Endothelial cell of umbilical vein (primary cell): ENCODE data around the gene PRKAG2. TPM values are rescaled to one million over a fixed set of nuclear protein-coding genes. Genes with fewer than 3 reads are reported as not detected.

Source experiments
- BruUV-seq: library from RNA; stranded (reverse); fragments of 400-500 nt; replicated peaks from 2 replicates; lab custom pipeline; 2021; lab: Mats Ljungman, UMichigan
- CTCF ChIA-PET: fragments of 300-600, 350-600 bp; sonication (Branson Sonifier 250); formaldehyde crosslinking; loops from one replicate; lab custom pipeline; 2021; ENCODE audit warnings: antibody characterized with exemption, inconsistent platforms; lab: Charles Lee
- POLR2A ChIA-PET: fragments of 300-600, 350-600 bp; sonication (Branson Sonifier 250); formaldehyde crosslinking; loops from one replicate; lab custom pipeline; 2021; ENCODE audit warnings: antibody characterized with exemption, inconsistent platforms; lab: Charles Lee
- DNase-seq: peaks from one replicate; pipeline ENCODE4 v3.0.0-alpha.2; 2011; ENCODE audit warnings: low read depth, low spot score
- FAIRE-seq: peaks from 2 replicates; lab custom pipeline; 2011; peaks lifted over from hg19 to GRCh38; lab: Jason Lieb, UNC
- H2AFZ ChIP-seq: 2 replicates; pipeline ENCODE4 v1.6.0; 2012; ENCODE audit warnings: low read depth, low read length, control low read depth, inconsistent platforms
- H3K27ac ChIP-seq: 2 replicates; pipeline ENCODE4 v1.5.1; 2011; ENCODE audit warnings: low read depth, mild to moderate bottlenecking, control low read depth, low read length, moderate library complexity; ENCODE audit not compliant: insufficient read depth
- H3K27me3 ChIP-seq, 2 experiments: 2 replicates each; pipeline versions ENCODE4 v1.6.0 to v1.6.1; 2011; ENCODE audit warnings: low read length in 2 of 2, mixed read lengths in 1 of 2; ENCODE audit not compliant: control insufficient read depth in 2 of 2, insufficient read depth in 2 of 2
- H3K36me3 ChIP-seq, 2 experiments: 2 replicates in 1 of 2; 3 replicates in 1 of 2; pipeline ENCODE4 v1.5.1; 2011; ENCODE audit warnings: low read length in 2 of 2, mild to moderate bottlenecking in 1 of 2, moderate library complexity in 1 of 2; ENCODE audit not compliant: control insufficient read depth in 2 of 2, insufficient read depth in 2 of 2; ENCODE audit errors: extremely low read depth in 1 of 2
- H3K4me1 ChIP-seq: 3 replicates; pipeline ENCODE4 v1.5.1; 2011; ENCODE audit warnings: mild to moderate bottlenecking, low read length; ENCODE audit not compliant: control insufficient read depth, insufficient read depth; ENCODE audit errors: extremely low read depth
- H3K4me2 ChIP-seq: 2 replicates; pipeline ENCODE4 v1.6.1; 2011; ENCODE audit warnings: low read length, control low read depth, mixed read lengths; ENCODE audit not compliant: insufficient read depth
- H3K4me3 ChIP-seq, 3 experiments: fragments of 200-600 bp in 1 of 3; sonication (generic), shearing (Covaris generic) in 1 of 3; replicated peaks in 1 of 3; 2 replicates each; pipeline ENCODE4 v1.5.1; 2011 to 2016; ENCODE audit warnings: control low read depth in 3 of 3, low read length in 3 of 3, mild to moderate bottlenecking in 2 of 3, inconsistent platforms in 1 of 3, low read depth in 1 of 3, moderate library complexity in 1 of 3; ENCODE audit not compliant: insufficient read depth in 1 of 3
- H3K79me2 ChIP-seq: 2 replicates; pipeline ENCODE4 v1.6.0; 2012; ENCODE audit warnings: low read length, inconsistent platforms; ENCODE audit not compliant: control insufficient read depth, insufficient read depth
- H3K9ac ChIP-seq: replicated peaks from 2 replicates; pipeline ENCODE3; 2011; ENCODE audit warnings: low read length, control low read depth; ENCODE audit not compliant: insufficient read depth; ENCODE audit errors: extremely low read depth
- H3K9me1 ChIP-seq: replicated peaks from 3 replicates; pipeline ENCODE4 v1.6.0; 2011; ENCODE audit warnings: mild to moderate bottlenecking, low read length; ENCODE audit not compliant: control insufficient read depth, insufficient read depth; ENCODE audit errors: extremely low read depth
- H3K9me3 ChIP-seq: replicated peaks from 2 replicates; pipeline ENCODE4 v1.5.1; 2012; ENCODE audit warnings: low read length, inconsistent platforms; ENCODE audit not compliant: control insufficient read depth, insufficient read depth
- H4K20me1 ChIP-seq: replicated peaks from 2 replicates; pipeline ENCODE3; 2011; ENCODE audit warnings: mild to moderate bottlenecking, low read length; ENCODE audit not compliant: control insufficient read depth, insufficient read depth; ENCODE audit errors: extremely low read depth
- FOS ChIP-seq: IDR thresholded peaks from 2 replicates; pipeline ENCODE4 v1.6.1; 2011; ENCODE audit warnings: mild to moderate bottlenecking, low read length, moderate library complexity, borderline replicate concordance; ENCODE audit not compliant: insufficient read depth
- GATA2 ChIP-seq: IDR thresholded peaks from 2 replicates; pipeline ENCODE4 v1.7.0; 2011; ENCODE audit warnings: low read depth, mild to moderate bottlenecking, moderate library complexity, mixed read lengths, low read length; ENCODE audit not compliant: insufficient read length, insufficient read depth
- MYC ChIP-seq: IDR thresholded peaks from one replicate; pipeline ENCODE4 v1.6.1; 2011; ENCODE audit warnings: mild to moderate bottlenecking, low read depth, low read length
- POLR2A ChIP-seq: IDR thresholded peaks from 2 replicates; pipeline ENCODE4 v1.6.1; 2012; ENCODE audit warnings: low read depth, mild to moderate bottlenecking, control low read depth, low read length
- POLR2AphosphoS5 ChIP-seq: IDR thresholded peaks from 2 replicates; pipeline ENCODE4 v1.6.1; 2012; ENCODE audit warnings: low read depth, mild to moderate bottlenecking, control low read depth, low read length, moderate library complexity; ENCODE audit not compliant: insufficient read depth
- dilution Hi-C: fragments of 300-500 bp; cut with MboI; formaldehyde crosslinking; loops from one replicate; pipeline ENCODE4 v1.15.0; 2019; ENCODE audit warnings: low sequenced_read_pairs; ENCODE audit not compliant: extremely low pct_ligation_motif_present
- intact Hi-C: fragments of 100-400 bp; cut with micrococcal nuclease; formaldehyde crosslinking; loops from one replicate; pipeline ENCODE4 v1.10.0; 2022
- polyA plus RNA-seq, 4 experiments: library from polyadenylated mRNA; depleted of rRNA in 3 of 4; stranded (reverse) in 3 of 4; unstranded in 1 of 4; fragments of >200 nt; gene quantifications; 2 replicates each; pipeline versions ENCODE4 v1.2.1 to v1.2.3, GENCODE V29; 2011 to 2012; ENCODE audit warnings: missing spikeins in 1 of 4
- total RNA-seq: library from RNA; stranded (reverse); gene quantifications from 2 replicates; pipeline ENCODE4 v1.2.3, GENCODE V29; 2021
- TF ChIP-seq, protein P1 (sequence below), 2 donors: IDR thresholded peaks; 1 replicate in 1 of 2; 2 replicates in 1 of 2; pipeline ENCODE4 v1.5.1; 2011; ENCODE audit warnings: low read length in 2 of 2, mild to moderate bottlenecking in 2 of 2, moderate library complexity in 2 of 2, control low read depth in 1 of 2, inconsistent platforms in 1 of 2, low read depth in 1 of 2; ENCODE audit not compliant: insufficient read depth in 1 of 2; ENCODE audit errors: extremely low read depth in 1 of 2
- TF ChIP-seq, protein P2 (sequence below): IDR thresholded peaks from 2 replicates; pipeline ENCODE4 v1.6.1; 2011; ENCODE audit not compliant: insufficient read depth, insufficient read length

PRKAG2 gene
- total and polyA plus RNA-seq, 2 donors (not counting 3 experiments of a cell fraction or from before 2014, with no cell fraction given): 19.3 to 51.5 TPM

DNA sequence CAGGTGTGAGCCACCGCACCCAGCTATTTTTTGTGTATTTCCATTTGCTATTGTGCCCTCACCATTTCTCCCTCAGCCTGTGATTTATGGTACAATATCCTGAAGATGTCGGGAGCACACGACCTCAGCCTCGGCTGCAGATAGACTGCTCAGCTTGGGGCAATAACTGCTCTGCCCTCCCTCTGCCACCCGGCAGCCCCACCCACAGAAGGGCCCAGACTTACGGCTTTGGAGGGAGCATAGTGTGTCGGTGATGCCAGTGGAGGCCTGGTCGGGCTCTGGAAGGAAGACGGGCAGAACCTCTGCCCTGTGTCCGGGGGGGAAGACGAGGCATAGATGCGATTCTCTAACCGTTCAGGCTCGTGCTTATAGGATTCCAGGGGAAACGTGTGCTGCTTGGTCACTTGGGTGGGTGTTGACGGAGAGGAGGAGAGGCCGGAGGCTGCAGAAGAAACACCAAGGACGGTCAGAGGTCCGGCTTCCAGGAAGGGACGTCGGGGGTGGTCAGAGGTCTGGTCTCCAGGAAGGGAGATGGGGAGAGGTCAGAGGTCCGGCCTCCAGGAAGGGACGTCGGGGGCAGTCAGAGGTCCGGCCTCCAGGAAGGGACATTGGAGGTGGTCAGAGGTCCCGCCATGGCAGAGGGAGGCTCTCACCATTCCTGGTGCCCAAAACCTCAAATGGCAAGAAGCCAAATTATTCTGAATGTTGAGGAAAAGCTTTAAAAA is 201.6 kb downstream of the PRKAG2 start:
- H3K9me3 ChIP-seq: no peaks in the 10 kb centered on the region
- H3K4me3 ChIP-seq: no peak overlapping the region
- ChIA-PET CTCF (no interaction called here), POLR2A (no interaction called here)
- no peaks in the 10 kb centered on the region for H3K36me3 ChIP-seq
- TF ChIP-seq, protein P1, sequence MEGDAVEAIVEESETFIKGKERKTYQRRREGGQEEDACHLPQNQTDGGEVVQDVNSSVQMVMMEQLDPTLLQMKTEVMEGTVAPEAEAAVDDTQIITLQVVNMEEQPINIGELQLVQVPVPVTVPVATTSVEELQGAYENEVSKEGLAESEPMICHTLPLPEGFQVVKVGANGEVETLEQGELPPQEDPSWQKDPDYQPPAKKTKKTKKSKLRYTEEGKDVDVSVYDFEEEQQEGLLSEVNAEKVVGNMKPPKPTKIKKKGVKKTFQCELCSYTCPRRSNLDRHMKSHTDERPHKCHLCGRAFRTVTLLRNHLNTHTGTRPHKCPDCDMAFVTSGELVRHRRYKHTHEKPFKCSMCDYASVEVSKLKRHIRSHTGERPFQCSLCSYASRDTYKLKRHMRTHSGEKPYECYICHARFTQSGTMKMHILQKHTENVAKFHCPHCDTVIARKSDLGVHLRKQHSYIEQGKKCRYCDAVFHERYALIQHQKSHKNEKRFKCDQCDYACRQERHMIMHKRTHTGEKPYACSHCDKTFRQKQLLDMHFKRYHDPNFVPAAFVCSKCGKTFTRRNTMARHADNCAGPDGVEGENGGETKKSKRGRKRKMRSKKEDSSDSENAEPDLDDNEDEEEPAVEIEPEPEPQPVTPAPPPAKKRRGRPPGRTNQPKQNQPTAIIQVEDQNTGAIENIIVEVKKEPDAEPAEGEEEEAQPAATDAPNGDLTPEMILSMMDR (IDR thresholded peaks at IDR 0.05; ENCODE audit: extremely low read depth in 1 of 2, insufficient read depth in 1 of 2, low read depth in 1 of 2, low read length in 2 of 2): no peak
- TF ChIP-seq MYC (no peak), FOS (no peak), GATA2 (no peak), POLR2AphosphoS5 (no peak), POLR2A (no peak)
- TF ChIP-seq, protein P2, sequence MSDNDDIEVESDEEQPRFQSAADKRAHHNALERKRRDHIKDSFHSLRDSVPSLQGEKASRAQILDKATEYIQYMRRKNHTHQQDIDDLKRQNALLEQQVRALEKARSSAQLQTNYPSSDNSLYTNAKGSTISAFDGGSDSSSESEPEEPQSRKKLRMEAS: no peak
- H3K27ac ChIP-seq: no peak overlapping the region
- peaks cover 3% of the 10 kb centered on the region for H3K4me1 ChIP-seq
- no peaks in the 10 kb centered on the region for H3K9me1 ChIP-seq
- FAIRE-seq (no peak), DNase-seq (no peak)
- H4K20me1 ChIP-seq: no peaks in the 10 kb centered on the region
- H3K9ac ChIP-seq: no peak overlapping the region
- no peaks in the 10 kb centered on the region for H3K79me2 ChIP-seq
- no TSS peak for BruUV-seq
- H3K4me2 ChIP-seq: no peak overlapping the region
- no peak overlapping the region for H2AFZ ChIP-seq
- dilution Hi-C loops (no loop called here), intact Hi-C loops (no loop called here)
- no peaks in the 10 kb centered on the region for H3K27me3 ChIP-seq
